Fibroblast of lung (primary cell): Measurements from ENCODE around the gene OPN1SW. TPM values are rescaled to one million over a fixed set of nuclear protein-coding genes. Genes with fewer than 3 reads are reported as not detected.

Experiments
- DNase-seq, 2 donors: peaks; one replicate each; pipeline versions ENCODE4 v3.0.0 to v3.0.0-alpha.2; 2010; ENCODE audit warnings: low read depth in 2 of 2
- H2AFZ ChIP-seq: 2 replicates; pipeline ENCODE4 v1.5.1; 2012; ENCODE audit warnings: low read length, control low read depth, inconsistent platforms
- H3K27ac ChIP-seq: 2 replicates; pipeline ENCODE4 v1.5.1; 2011; ENCODE audit warnings: low read length, control low read depth; ENCODE audit not compliant: insufficient read depth
- H3K27me3 ChIP-seq: 2 replicates; pipeline ENCODE4 v1.5.1; 2011; ENCODE audit warnings: mild to moderate bottlenecking, low read length; ENCODE audit not compliant: control insufficient read depth, insufficient read depth
- H3K36me3 ChIP-seq: 2 replicates; pipeline ENCODE4 v1.5.1; 2011; ENCODE audit warnings: low read length; ENCODE audit not compliant: control insufficient read depth, insufficient read depth
- H3K4me1 ChIP-seq: 2 replicates; pipeline ENCODE4 v1.5.1; 2011; ENCODE audit warnings: low read length; ENCODE audit not compliant: control insufficient read depth, insufficient read depth; ENCODE audit errors: extremely low read depth
- H3K4me2 ChIP-seq: 2 replicates; pipeline ENCODE4 v1.5.1; 2011; ENCODE audit warnings: low read length, control low read depth; ENCODE audit not compliant: insufficient read depth; ENCODE audit errors: extremely low read depth
- H3K4me3 ChIP-seq, 4 experiments: fragments of 200-600 bp in 1 of 4; sonication (generic) in 1 of 4; replicated peaks in 1 of 4; 2 replicates each; pipeline ENCODE4 v1.5.1; 2011 to 2016; ENCODE audit warnings: low read length in 4 of 4, low read depth in 3 of 4, mild to moderate bottlenecking in 3 of 4, control low read depth in 2 of 4, inconsistent platforms in 1 of 4, mixed read lengths in 1 of 4; ENCODE audit not compliant: insufficient read depth in 1 of 4; ENCODE audit errors: control extremely low read depth in 1 of 4
- H3K79me2 ChIP-seq: 2 replicates; pipeline ENCODE4 v1.5.1; 2012; ENCODE audit warnings: mild to moderate bottlenecking, low read length, inconsistent platforms; ENCODE audit not compliant: control insufficient read depth, insufficient read depth
- H3K9ac ChIP-seq: 2 replicates; pipeline ENCODE4 v1.5.1; 2011; ENCODE audit warnings: mild to moderate bottlenecking, low read length, control low read depth; ENCODE audit not compliant: insufficient read depth
- H3K9me3 ChIP-seq: 2 replicates; pipeline ENCODE4 v1.5.1; 2012; ENCODE audit warnings: low read depth, low read length; ENCODE audit not compliant: control insufficient read depth, insufficient read depth
- H4K20me1 ChIP-seq: 2 replicates; pipeline ENCODE4 v1.5.1; 2011; ENCODE audit warnings: low read length; ENCODE audit not compliant: control insufficient read depth, insufficient read depth; ENCODE audit errors: extremely low read depth
- EZH2 ChIP-seq: IDR thresholded peaks from 2 replicates; pipeline ENCODE4 v1.5.1; 2012; ENCODE audit warnings: low read length, control low read depth, mild to moderate bottlenecking; ENCODE audit errors: missing control alignments
- polyA plus RNA-seq, 2 donors: library from polyadenylated mRNA; depleted of rRNA in 1 of 2; stranded (reverse) in 1 of 2; unstranded in 1 of 2; fragments of >200 nt; gene quantifications; 2 replicates each; pipeline ENCODE4 v1.2.1, GENCODE V29; 2011 to 2012; ENCODE audit warnings: missing spikeins in 1 of 2
- total RNA-seq: library from RNA; depleted of rRNA; stranded (reverse); fragments of >200 nt; gene quantifications from 2 replicates; pipeline ENCODE4 v1.2.1, GENCODE V29; 2014
- TF ChIP-seq, protein P1 (sequence below), 2 donors: IDR thresholded peaks in 1 of 2; conservative IDR thresholded peaks in 1 of 2; 1 replicate in 1 of 2; 2 replicates in 1 of 2; pipeline ENCODE4 v1.5.1; 2011 to 2012; ENCODE audit warnings: low read length in 2 of 2, control low read depth in 1 of 2, inconsistent platforms in 1 of 2, low read depth in 1 of 2, mild to moderate bottlenecking in 1 of 2

The OPN1SW gene
- total and polyA plus RNA-seq, 2 donors (not counting 1 experiment from before 2014, with no cell fraction given) = not detected

DNA sequence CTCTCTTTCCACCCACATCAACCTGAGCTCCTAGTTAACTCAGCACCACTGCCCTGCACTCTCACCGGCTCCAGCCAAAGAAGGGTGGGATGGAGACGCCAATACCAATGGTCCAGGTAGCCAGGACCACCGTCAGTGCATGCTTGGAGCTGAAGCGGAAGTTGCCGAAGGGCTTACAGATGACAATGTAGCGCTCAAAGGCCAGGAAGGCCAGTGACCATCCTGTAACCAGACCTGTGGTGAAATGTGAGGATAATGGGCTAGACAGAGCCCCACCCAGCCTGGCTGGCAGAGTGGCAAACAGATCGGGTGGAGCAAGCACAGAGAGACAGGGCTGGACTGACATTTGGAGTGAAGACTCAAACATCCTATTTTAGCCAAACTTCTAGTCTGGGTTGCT is 673 bp downstream of the OPN1SW start:
- Histone ChIP-seq H3K9ac (no peak overlapping the region), H3K36me3 (peaks cover 11% of the 10 kb centered on the region), H3K27ac (no peak overlapping the region), H2AFZ (no peak overlapping the region), H3K4me2 (no peak overlapping the region), H3K79me2 (no peaks in the 10 kb centered on the region), H3K4me3 (no peak overlapping the region), H3K9me3 (no peaks in the 10 kb centered on the region), H3K27me3 (no peaks in the 10 kb centered on the region), H3K4me1 (no peaks in the 10 kb centered on the region), H4K20me1 (no peaks in the 10 kb centered on the region)
- TF ChIP-seq EZH2 = no peak
- TF ChIP-seq, protein P1, sequence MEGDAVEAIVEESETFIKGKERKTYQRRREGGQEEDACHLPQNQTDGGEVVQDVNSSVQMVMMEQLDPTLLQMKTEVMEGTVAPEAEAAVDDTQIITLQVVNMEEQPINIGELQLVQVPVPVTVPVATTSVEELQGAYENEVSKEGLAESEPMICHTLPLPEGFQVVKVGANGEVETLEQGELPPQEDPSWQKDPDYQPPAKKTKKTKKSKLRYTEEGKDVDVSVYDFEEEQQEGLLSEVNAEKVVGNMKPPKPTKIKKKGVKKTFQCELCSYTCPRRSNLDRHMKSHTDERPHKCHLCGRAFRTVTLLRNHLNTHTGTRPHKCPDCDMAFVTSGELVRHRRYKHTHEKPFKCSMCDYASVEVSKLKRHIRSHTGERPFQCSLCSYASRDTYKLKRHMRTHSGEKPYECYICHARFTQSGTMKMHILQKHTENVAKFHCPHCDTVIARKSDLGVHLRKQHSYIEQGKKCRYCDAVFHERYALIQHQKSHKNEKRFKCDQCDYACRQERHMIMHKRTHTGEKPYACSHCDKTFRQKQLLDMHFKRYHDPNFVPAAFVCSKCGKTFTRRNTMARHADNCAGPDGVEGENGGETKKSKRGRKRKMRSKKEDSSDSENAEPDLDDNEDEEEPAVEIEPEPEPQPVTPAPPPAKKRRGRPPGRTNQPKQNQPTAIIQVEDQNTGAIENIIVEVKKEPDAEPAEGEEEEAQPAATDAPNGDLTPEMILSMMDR (conservative IDR thresholded peaks at IDR 0.05 in 1 of 2, IDR thresholded peaks at IDR 0.05 in 1 of 2; ENCODE audit: low read depth in 1 of 2, low read length in 2 of 2) = no peak
- no peak for DNase-seq

GRCh38 chr7:128774029-128774689 is 1.4 kb downstream of the OPN1SW start:
- Histone ChIP-seq H3K9me3 (no peaks in the 10 kb centered on the region), H4K20me1 (no peaks in the 10 kb centered on the region), H3K4me3 (no peak overlapping the region), H3K4me2 (no peak overlapping the region), H3K79me2 (no peaks in the 10 kb centered on the region), H3K9ac (no peak overlapping the region), H3K4me1 (no peaks in the 10 kb centered on the region), H3K27me3 (no peaks in the 10 kb centered on the region), H3K36me3 (peaks cover 14% of the 10 kb centered on the region), H2AFZ (no peak overlapping the region), H3K27ac (no peak overlapping the region)
- DNase-seq = no peak
- TF ChIP-seq, protein P1 (conservative IDR thresholded peaks at IDR 0.05 in 1 of 2, IDR thresholded peaks at IDR 0.05 in 1 of 2; ENCODE audit: low read depth in 1 of 2, low read length in 2 of 2) = no peak
- TF ChIP-seq EZH2 = no peak

DNA sequence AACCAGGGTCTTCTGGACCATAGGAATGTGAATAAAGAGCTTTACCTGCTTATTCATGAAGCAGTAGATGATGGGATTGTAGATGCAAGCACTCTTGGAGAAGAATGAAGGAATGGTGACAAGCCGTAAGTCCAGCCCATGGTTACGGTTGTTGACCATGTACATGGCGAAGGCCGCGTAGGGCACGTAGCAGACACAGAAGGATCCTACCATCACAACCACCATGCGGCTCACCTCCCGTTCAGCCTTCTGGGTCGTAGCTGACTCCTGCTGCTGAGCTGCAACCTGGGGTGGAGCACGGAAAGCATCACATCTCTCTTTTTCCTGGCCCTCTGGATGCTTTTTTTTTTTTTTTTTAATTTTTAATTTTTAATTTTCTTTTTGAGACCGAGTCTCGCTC is 2.0 kb downstream of the OPN1SW start:
- no peak overlapping the region for H3K9ac ChIP-seq
- no peaks in the 10 kb centered on the region for H3K4me1 ChIP-seq
- no peak for TF ChIP-seq EZH2
- no peak overlapping the region for H2AFZ ChIP-seq
- no peaks in the 10 kb centered on the region for H3K27me3 ChIP-seq
- DNase-seq = no peak
- no peaks in the 10 kb centered on the region for H3K9me3 ChIP-seq
- no peaks in the 10 kb centered on the region for H3K79me2 ChIP-seq
- no peaks in the 10 kb centered on the region for H4K20me1 ChIP-seq
- H3K27ac ChIP-seq = no peak overlapping the region
- H3K4me2 ChIP-seq = no peak overlapping the region
- peaks cover 14% of the 10 kb centered on the region for H3K36me3 ChIP-seq
- no peak overlapping the region for H3K4me3 ChIP-seq
